HG03575 (cell line): ENCODE results near the gene CCL18.
"Not testable (repeated sequence)": the region's sequence is repeated elsewhere in the genome, so short reads cannot be mapped to it uniquely, and the experiment has no call there.

Experiments
- ATAC-seq: cut with Tn5 transposase; IDR thresholded peaks from one replicate; pipeline ENCODE4 v1.9.1; 2021; ENCODE audit not compliant: unreplicated experiment, insufficient number of reproducible peaks, low FRiP score; ENCODE audit errors: extremely low read depth

CCL18 gene

GRCh38 chr17:36092715-36093114 lies 28.6 kb downstream of the CCL18 start:
- ATAC-seq, result not testable (repeated sequence)

GRCh38 chr17:36094232-36094631 lies 30.2 kb downstream of the CCL18 start:
- no peak for ATAC-seq

DNA sequence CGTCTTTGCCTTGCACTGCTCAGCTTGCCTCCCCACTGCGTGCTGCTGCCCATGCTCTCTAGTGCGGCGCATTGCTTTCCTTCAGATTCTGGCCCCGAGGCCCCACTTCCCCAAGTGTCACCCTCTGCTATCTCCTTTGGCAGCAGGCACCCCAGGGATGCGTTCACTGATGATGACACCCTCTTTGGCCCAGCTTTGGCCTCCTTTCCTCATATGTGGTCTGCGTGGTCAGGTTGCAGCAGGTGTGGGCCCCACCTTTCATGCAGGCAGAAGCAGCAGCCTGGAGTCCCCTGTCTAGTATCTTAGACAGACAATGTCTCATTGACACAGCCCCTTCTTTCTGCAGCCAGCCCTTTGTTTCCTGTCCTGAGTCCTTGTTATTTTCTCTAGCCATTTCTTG lies 30.7 kb downstream of the CCL18 start:
- no peak for ATAC-seq

- ATAC-seq, result no peak
Observed at GRCh38 chr17:36095992-36096391, 31.9 kb downstream of the CCL18 start.

DNA sequence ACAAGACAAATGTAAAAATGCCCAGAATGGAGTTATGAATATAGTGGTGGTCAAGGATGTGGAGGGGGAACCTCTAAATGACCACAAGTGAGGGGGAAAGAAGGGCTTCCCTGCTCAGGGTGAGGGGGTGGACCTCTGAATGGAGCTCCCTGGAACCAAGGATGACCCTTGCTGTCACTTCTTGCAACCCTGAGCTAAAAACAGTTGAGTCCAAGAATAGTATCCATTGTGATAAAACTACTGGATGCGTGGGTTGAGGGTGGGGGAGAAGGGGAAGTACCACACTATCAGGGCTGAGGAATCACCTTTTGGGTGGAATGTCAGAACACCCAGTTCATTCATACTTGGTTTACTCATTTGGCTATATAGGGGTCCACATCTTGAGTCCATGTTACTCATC lies 34.9 kb downstream of the CCL18 start:
- ATAC-seq, result not testable (repeated sequence)

GRCh38 chr17:36103401-36103975 lies 39.4 kb downstream of the CCL18 start, which contains the start of gene CCL4:
Gene CCL4, plus strand, starts transcription at chr17:36103827. Its CDS starts 79 bp downstream, at chr17:36103906.
- not testable (repeated sequence) for ATAC-seq

GRCh38 chr17:36104246-36104645 lies 40.2 kb downstream of the CCL18 start:
- ATAC-seq, result not testable (repeated sequence)

GRCh38 chr17:36104701-36105181 lies 40.7 kb downstream of the CCL18 start:
- ATAC-seq, result no peak

- ATAC-seq, result no peak
Observed at GRCh38 chr17:36105781-36106492, 41.9 kb downstream of the CCL18 start.

DNA sequence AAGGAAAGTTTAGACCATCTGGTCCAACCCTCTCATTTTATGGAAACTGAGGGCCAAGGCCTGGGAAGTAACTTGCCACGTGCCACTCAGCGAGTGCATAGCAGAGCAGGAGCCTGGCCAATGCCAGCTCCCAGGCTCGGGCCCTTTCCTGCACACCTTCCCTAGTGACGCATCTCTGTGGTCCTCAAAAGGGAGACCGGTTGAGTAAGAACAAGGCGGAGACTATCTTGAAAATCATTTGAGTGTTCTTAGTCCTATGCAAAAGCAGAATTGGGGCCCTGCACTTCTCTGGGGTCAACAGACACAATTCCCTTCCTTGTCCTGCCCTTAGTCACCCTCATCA lies 42.4 kb downstream of the CCL18 start:
- ATAC-seq, result no peak

DNA sequence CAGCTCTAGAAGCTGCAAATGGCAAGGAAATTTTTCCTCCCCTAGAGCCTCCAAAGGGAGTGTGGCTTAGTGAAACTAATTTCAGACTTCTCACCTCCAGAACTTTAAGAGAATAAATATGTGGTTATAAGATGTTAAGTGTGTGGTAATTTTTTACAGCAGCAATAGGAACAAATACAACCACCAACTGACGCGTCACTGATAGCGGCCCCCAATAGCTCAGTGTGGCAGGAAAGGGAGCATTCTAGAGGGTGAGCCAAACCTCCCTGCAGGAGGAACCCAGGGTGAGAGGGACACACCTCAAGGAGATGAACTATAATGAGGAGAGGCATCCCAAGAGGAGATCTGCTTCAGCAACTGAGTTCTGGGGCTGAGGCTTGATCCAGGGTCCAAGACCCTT lies 43.6 kb downstream of the CCL18 start:
- no peak for ATAC-seq

GRCh38 chr17:36108265-36108664 lies 44.2 kb downstream of the CCL18 start:
- not testable (repeated sequence) for ATAC-seq

DNA sequence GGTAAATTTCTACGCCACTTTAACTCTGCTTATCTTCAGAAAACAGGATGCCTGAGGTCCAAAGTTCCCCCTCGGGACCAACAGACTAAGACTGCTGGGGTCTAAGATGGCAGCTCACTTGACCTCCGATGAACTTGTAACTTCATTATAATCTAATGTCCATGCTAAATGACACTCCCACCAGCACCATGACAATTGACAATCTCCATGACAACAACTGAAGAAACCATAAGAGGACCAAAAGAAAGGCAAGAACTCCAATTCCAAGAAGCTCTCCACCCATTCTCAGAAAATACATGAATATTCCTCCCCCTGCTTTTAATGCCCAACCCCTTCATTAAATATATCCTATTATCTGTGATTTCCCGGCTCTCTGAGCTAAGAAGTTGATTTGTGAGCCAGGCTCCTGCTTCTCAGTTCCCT lies 47.0 kb downstream of the CCL18 start:
- no peak for ATAC-seq

DNA sequence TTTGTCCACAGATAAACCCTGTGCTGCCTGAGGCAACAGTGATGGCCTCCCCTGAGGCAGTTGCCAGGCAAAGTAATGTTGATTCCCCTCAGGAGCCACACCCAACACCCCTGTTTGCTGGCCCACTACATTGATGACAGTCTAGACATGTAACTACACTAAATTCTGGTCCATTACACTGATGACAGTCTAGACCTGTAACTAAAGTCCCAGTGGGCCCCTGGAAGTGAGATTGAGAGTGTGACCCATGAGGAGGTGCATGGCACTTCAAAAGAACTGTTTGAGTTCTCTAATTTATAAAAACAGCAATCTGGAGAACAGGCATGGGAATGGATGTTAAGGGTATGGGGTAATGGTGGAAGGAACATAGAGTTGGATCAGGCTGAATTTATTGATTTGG lies 48.5 kb downstream of the CCL18 start:
- ATAC-seq, result no peak

- not testable (repeated sequence) for ATAC-seq
Observed at GRCh38 chr17:36113131-36113530, 49.1 kb downstream of the CCL18 start.

DNA sequence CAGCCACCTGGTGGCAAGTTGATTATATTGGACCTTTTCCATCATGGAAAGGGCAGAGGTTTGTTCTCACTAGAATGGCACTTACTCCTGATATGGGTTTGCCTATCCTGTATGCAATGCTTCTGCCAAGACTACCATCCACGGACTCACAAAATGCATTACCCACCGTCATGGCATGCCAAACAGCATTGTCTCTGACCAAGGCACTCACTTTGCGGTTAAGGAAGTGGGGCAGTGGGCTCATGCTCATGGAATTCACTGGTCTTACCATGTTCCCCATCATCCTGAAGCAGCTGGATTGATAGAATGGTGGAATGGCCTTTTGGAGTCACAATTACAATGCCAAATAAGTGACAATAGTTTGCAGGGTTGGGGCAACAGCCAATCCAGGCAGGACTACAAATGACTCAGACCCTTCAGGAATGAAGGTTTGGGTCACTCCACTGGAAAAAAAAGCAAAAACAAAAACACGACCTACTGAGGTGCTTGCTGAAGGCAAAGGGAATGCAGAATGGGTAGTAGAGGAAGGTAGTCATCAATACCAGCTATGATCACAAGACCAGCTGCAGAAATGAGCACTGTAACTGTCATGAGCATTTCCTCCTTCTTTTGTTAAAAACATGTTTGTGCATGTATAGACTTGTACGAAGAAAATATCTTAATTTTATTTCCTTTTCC lies 51.0 kb downstream of the CCL18 start:
- not testable (repeated sequence) for ATAC-seq

GRCh38 chr17:36115649-36115977 lies 51.5 kb downstream of the CCL18 start:
- ATAC-seq, result not testable (repeated sequence)

- ATAC-seq, result no peak
Observed at GRCh38 chr17:36117505-36118382, 53.7 kb downstream of the CCL18 start.
